Erythroblast (primary cell): ENCODE data around the gene SLC19A1.

Source experiments
- GATA1 ChIP-seq: IDR thresholded peaks from 2 replicates; pipeline ENCODE4 v1.6.1; 2011; ENCODE audit warnings: low read depth, mild to moderate bottlenecking, control low read depth, low read length, moderate library complexity
- POLR2A ChIP-seq: IDR thresholded peaks from 2 replicates; pipeline ENCODE4 v1.6.1; 2011; ENCODE audit warnings: mild to moderate bottlenecking, low read length

DNA sequence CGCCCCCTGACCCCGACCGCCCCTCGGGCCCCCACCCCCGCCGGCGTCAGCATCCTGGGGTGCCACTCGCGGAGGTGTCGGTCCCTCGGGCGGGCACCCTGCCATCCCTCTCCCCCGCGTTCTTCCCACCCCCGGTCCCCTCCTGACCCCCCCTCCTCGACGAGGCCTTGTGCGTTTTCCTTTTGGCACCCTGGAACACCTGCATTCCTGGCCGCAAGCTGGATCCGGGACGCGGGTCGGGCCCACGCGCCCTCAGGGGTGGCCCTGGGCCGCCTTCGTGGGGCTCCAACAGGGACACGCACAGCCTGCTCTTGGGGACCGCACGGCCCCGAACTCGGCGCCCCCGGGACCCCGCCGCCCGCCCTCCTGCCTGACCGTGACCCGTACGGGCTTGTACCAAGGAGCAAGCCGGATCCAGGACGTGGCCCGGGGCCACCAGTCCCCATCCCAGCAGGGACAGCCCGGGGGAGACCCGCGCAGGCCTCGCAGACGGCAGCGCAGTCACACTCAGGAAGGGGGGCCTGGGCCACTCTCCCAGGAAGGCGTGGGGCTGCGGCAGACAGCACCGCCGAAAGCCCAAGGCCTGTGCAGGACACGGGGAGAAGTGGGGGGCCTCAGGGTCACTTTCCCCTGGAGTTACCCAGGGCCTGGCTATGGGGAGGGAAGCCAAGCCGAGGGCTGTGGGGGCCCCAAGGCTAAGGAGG, 579 bp upstream of the SLC19A1 start:
- TF ChIP-seq POLR2A (no peak), GATA1 (no peak)
